GM13977 (cell line): ENCODE results near the gene BRME1.
A peak's percentile ranks its signal among the peaks of the same experiment; 100 is the strongest.

Source experiments
- DNase-seq: peaks from one replicate; pipeline ENCODE4 v3.0.0; 2012; ENCODE audit warnings: low spot score
- CTCF ChIP-seq: IDR thresholded peaks from 2 replicates; pipeline ENCODE4 v1.5.1; 2012; ENCODE audit warnings: mild to moderate bottlenecking, control low read depth; ENCODE audit not compliant: insufficient read depth; ENCODE audit errors: extremely low read depth, missing control alignments
- in situ Hi-C: fragments of 300-500 bp; cut with MboI; formaldehyde crosslinking; loops from one replicate; pipeline ENCODE4 v1.12.0; 2022; ENCODE audit warnings: low sequenced_read_pairs, low pct_unique_long_range_greater_than_20kb, mixed read lengths, inconsistent platforms; ENCODE audit not compliant: unreplicated experiment

BRME1 gene

DNA sequence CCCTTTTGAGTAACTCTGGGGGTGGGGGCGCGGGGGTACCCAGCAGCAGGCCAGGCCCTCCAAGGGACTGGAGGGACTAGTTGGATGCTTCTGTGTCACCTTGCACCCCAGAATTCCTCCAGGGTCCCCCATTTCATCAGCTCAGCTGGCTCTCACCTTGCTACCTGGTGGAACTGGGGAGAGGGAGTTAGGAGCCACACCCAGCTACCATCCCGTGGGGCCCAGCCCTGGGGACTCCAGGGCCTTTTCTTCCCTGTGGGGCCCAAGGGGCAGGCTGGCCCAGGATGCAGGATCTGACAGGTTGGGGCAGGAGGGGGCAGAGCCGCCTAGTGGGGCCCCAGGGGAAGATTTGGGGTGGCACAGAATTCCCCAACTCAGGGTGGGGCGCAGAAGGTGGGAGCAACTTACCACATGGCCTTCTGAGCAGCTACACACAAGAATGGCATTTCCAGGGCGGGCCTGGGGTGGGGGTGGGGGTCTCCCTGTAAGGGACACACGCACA lies 61.7 kb downstream of the BRME1 start:
- in situ Hi-C loops = no loop called here
- no peak for TF ChIP-seq CTCF
- no peak for DNase-seq

- DNase-seq = no peak
- in situ Hi-C loops = no loop called here
- no peak for TF ChIP-seq CTCF
These were observed 62.6 kb downstream of the BRME1 start for GRCh38 chr19:13843104-13843921.

DNA sequence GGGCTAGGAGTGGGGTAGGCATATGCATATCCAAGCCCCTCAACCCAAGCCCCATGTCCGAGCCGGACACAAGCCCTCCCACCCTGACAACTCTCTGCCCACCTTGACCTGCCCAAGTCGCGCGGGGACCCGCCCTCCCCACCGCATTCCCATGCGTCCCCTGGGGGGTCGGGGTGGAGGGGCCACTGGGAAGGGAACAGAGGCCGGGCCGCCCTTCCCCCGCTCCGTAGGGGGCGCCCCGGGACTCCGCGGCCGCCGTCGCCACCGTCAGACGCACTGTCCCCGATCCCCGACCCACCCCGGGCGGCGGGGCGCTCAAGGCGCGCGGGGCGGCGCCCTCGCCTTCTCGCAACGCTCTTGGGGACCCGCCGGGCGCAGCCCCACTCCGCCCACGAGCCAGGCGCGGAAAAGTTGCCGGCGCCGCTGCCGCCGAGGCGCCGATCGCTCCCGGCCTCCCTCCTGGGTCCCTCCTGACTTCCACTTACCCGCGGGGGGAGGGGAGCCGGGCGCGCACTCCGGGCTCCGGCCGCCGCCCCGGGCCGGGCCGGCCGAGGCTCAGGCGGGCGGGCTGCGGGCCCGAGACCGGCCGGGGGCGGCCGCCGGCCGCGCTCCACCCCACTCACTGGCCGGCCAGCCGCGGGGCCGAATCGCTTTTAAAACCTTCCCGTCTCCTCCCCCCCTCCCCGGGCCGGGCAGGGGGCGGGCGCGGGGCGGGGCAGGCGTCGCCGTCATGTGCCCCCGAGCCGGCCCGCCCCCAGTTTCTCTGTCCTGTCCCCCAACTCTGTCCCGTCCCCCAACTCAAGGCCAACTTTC lies 63.4 kb downstream of the BRME1 start:
- in situ Hi-C loops = no loop called here
- peak; percentile 91 for DNase-seq

DNA sequence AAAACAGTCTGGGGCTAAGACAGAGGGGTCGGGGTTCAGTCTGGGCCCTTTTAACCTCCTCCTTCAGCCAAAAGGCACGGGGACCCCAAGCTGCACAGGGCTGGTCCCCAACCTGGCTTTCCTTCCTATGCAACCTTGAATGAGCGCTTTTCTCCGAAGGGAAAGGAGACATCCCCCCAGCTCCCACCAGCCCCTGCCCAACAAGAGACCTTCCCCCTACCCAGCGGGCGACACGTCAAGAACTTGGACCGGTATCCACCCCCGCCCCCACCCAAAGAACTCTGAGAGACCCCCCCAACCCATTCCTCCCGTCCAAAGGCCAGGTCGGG lies 64.0 kb downstream of the BRME1 start:
- no peak for TF ChIP-seq CTCF
- in situ Hi-C loops = no loop called here
- DNase-seq = no peak

More for the DNA sequence above, 63.4 kb downstream of the BRME1 start:
- peak; percentile 27 for TF ChIP-seq CTCF

DNA sequence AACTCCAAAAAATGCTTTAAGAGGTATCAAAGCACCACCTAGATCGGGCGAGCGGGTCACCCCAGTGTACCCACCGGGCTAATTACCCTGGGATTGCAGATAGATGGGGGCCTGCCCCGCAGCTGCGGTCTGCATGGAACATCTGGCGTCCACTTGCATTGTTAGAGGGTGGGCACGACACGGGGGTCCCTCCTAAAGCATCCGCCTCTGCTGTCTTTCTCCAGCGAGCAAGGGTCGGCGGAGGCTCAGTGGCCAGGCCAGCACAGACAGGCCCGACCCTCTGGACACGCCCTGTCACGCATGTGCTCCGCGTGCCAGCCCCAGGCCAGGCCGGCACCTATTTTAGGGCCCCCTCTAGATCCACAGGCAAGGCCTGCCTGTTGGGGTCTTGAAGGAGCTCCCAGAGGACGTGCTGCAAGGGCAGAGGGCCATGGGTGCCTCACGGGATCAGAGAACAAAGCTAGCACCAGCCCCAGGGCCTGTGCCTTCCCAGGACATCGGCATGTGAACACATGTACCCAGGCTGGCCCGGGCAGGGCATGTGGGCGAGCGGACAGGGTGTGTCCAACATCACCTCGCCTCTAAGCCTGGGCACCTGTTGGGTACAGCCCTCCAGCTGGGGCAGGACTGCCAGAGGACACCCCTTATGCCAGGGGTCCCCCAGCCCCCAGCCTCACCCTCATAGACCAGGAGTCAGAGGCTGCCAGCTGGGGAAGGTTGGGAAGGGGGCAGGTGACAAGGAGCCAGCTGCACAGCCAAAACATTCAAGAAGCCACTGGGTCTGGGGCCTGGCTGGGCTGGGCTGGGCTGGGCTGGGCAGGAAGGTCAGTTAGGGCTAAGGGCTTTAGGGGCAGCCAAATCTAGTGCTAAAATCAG lies 64.6 kb downstream of the BRME1 start:
- no peak for TF ChIP-seq CTCF
- in situ Hi-C loops = no loop called here
- DNase-seq = no peak
